ENCODE measurements around the gene KCNMA1. TPM values are rescaled to one million over a fixed set of nuclear protein-coding genes. Genes with fewer than 3 reads are reported as not detected.
"Not testable (repeated sequence)": the region's sequence is repeated elsewhere in the genome, so short reads cannot be mapped to it uniquely, and the experiment has no call there.

Gene KCNMA1
- total RNA-seq, 1 experiment from 2014 or later: 0.49 TPM

- TF ChIP-seq REST (IDR thresholded peaks at IDR 0.05; ENCODE audit: low read depth) (no peak), FOSL1 (IDR thresholded peaks at IDR 0.05; ENCODE audit: low read depth) (no peak), SP1 (IDR thresholded peaks at IDR 0.05; ENCODE audit: low read depth) (no peak), EZH2 (IDR thresholded peaks at IDR 0.05) (no peak), POLR2AphosphoS5 (IDR thresholded peaks at IDR 0.05; ENCODE audit: low read depth, low read length) (no peak), TCF7L2 (IDR thresholded peaks at IDR 0.05; ENCODE audit: borderline replicate concordance, extremely low read depth, insufficient read depth, insufficient read length) (no peak)
Measured at GRCh38 chr10:77575271-77576006, 62.2 kb downstream of the KCNMA1 start (continued).

- H3K27ac ChIP-seq (ENCODE audit: low read depth, low read length): no peak overlapping the region
- ChIA-PET CTCF (no interaction called here), POLR2A (no interaction called here), RAD21 (ENCODE audit: low non-redundant PET in 1 of 2, low total read pairs in 2 of 2, uncharacterized antibody in 2 of 2, unreplicated experiment in 2 of 2) (no interaction called here)
- no TSS peak for BruUV-seq (replicated peaks)
- no peak overlapping the region for H2AFZ ChIP-seq (ENCODE audit: low read depth, low read length, poor library complexity, severe bottlenecking)
- H3K4me2 ChIP-seq (ENCODE audit: low read length): no peak overlapping the region
- H3K4me1 ChIP-seq (ENCODE audit: control insufficient read depth in 1 of 2, insufficient read depth in 2 of 2, low read length in 2 of 2): peaks cover 3 to 13% of the 10 kb centered on the region in 2 experiments; a peak in 2 of 4 replicates
- H4K20me1 ChIP-seq (ENCODE audit: insufficient read depth): no peaks in the 10 kb centered on the region
- ATAC-seq (0 out of 2 replicates have a peak, but pooled peaks have one; percentile 34), DNase-seq (ENCODE audit: low read depth, low spot score) (no peak)
- TF ChIP-seq TCF7L2 (IDR thresholded peaks at IDR 0.05; ENCODE audit: borderline replicate concordance, extremely low read depth, insufficient read depth, insufficient read length): no peak
- peak in 2 of 3 experiments; percentile 22 to 41; a peak in 2 of 6 replicates for TF ChIP-seq CTCF (IDR thresholded peaks at IDR 0.05 in 2 of 3, conservative IDR thresholded peaks at IDR 0.05 in 1 of 3; ENCODE audit: borderline replicate concordance in 1 of 3, insufficient read depth in 1 of 3, low read depth in 2 of 3, low read length in 2 of 3)
- TF ChIP-seq EZH2 (IDR thresholded peaks at IDR 0.05): no peak
- no peak for TF ChIP-seq ATF3 (IDR thresholded peaks at IDR 0.05)
- no peak for TF ChIP-seq POLR2A (IDR thresholded peaks at IDR 0.05; ENCODE audit: borderline replicate concordance, extremely low read depth, insufficient read depth, insufficient read length)
- no peaks in the 10 kb centered on the region for H3K9me2 ChIP-seq (ENCODE audit: insufficient read depth)
- no peak overlapping the region for H3K9ac ChIP-seq (ENCODE audit: low read length)
- no peaks in the 10 kb centered on the region for H3K79me2 ChIP-seq (ENCODE audit: insufficient read depth, low read length)
- no peaks in the 10 kb centered on the region for H3K36me3 ChIP-seq (ENCODE audit: control insufficient read depth in 1 of 2, insufficient read depth in 2 of 2, low read length in 2 of 2)
- H3K4me3 ChIP-seq (replicated peaks in 1 of 2; ENCODE audit: low read depth in 1 of 2, low read length in 2 of 2): no peak overlapping the region
- no peaks in the 10 kb centered on the region for H3K9me3 ChIP-seq (ENCODE audit: control insufficient read depth in 1 of 2, insufficient read depth in 1 of 2, low read depth in 1 of 2, low read length in 2 of 2)
- intact Hi-C loops (cut with micrococcal nuclease): no loop called here
- no peaks in the 10 kb centered on the region for H3K27me3 ChIP-seq (ENCODE audit: insufficient read depth, low read length)
Measured at GRCh38 chr10:77574438-77574837, 63.2 kb downstream of the KCNMA1 start.

GRCh38 chr10:77572520-77572919 lies 65.1 kb downstream of the KCNMA1 start:
- H3K27me3 ChIP-seq (ENCODE audit: insufficient read depth, low read length); H3K9ac ChIP-seq (ENCODE audit: low read length); H3K36me3 ChIP-seq (ENCODE audit: control insufficient read depth in 1 of 2, insufficient read depth in 2 of 2, low read length in 2 of 2); H3K4me2 ChIP-seq (ENCODE audit: low read length); H3K27ac ChIP-seq (ENCODE audit: low read depth, low read length); DNase-seq (ENCODE audit: low read depth, low spot score); POLR2A ChIA-PET; ATAC-seq; H3K4me1 ChIP-seq (ENCODE audit: control insufficient read depth in 1 of 2, insufficient read depth in 2 of 2, low read length in 2 of 2); CTCF ChIA-PET; H4K20me1 ChIP-seq (ENCODE audit: insufficient read depth); H3K9me3 ChIP-seq (ENCODE audit: control insufficient read depth in 1 of 2, insufficient read depth in 1 of 2, low read depth in 1 of 2, low read length in 2 of 2); intact Hi-C loops (cut with micrococcal nuclease); H2AFZ ChIP-seq (ENCODE audit: low read depth, low read length, poor library complexity, severe bottlenecking); RAD21 ChIA-PET (ENCODE audit: low non-redundant PET in 1 of 2, low total read pairs in 2 of 2, uncharacterized antibody in 2 of 2, unreplicated experiment in 2 of 2); H3K79me2 ChIP-seq (ENCODE audit: insufficient read depth, low read length); BruUV-seq (replicated peaks); H3K9me2 ChIP-seq (ENCODE audit: insufficient read depth); H3K4me3 ChIP-seq (replicated peaks in 1 of 2; ENCODE audit: low read depth in 1 of 2, low read length in 2 of 2): not testable (repeated sequence)

Data from HCT116 (cell line).